ENCODE measurements around the gene PDCD1.
A peak's percentile ranks its signal among the peaks of the same experiment; 100 is the strongest.
"Not testable (repeated sequence)": the region's sequence is repeated elsewhere in the genome, so short reads cannot be mapped to it uniquely, and the experiment has no call there.

The PDCD1 gene

DNA sequence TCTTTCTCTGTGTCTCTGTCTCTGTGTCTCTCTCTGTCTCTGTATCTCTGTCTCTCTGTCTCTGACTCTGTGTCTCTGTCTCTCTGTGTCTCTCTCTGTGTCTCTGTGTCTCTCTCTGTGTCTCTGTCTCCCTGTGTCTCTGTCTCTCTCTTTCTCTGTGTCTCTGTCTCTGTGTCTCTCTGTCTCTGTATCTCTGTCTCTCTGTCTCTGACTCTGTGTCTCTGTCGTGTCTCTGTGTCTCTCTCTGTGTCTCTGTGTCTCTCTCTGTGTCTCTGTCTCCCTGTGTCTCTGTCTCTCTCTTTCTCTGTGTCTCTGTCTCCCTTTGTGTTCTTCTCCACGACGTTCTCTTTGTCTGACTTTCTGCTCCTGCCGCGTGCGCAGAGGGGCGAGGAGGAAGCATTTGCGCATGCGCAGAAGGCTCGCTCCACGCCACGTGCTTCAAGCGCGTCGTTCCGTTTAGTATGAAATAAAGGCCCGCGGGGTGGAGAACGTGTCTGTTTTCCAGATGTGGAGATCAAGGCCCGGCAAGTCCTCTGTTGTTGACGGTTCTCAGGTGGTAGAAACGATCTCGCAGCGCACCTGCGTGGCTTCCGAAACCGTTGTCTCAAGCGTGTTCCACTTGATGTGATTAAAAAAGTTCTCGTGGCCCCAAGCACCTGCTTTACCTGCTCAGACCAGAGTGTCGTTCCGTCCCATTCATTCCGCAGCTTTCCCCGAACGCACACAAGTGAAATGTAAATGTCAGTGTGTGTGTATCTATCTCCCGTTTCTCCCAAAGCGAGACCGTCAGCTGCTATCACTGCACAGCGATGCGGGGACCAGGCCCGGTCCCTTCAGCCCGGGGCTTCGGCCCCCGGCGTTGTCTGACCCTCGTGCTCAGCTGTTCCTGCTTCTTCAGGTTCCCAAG, 34.9 kb downstream of the PDCD1 start:
- DNase-seq = not testable (repeated sequence)

DNA sequence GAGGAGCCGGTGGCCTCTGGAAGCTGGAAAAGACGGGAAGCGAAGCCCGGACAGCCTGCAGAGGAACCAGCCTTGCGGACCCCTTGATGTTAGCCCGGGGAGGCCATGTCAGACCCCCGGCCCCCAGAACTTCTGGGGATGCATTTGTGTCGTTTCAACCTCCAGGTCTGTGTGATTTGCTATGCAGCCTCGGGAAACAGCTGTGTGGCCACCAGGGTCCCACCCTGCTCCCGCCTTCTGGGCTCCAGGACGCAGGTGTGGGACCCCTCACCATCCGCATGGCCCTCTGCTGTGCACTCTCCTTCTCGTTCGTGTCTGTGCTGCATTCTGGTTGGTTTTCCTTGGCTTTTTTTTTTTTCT, 36.5 kb downstream of the PDCD1 start:
- DNase-seq = peak in 1 of 2 donors; percentile 6

DNA sequence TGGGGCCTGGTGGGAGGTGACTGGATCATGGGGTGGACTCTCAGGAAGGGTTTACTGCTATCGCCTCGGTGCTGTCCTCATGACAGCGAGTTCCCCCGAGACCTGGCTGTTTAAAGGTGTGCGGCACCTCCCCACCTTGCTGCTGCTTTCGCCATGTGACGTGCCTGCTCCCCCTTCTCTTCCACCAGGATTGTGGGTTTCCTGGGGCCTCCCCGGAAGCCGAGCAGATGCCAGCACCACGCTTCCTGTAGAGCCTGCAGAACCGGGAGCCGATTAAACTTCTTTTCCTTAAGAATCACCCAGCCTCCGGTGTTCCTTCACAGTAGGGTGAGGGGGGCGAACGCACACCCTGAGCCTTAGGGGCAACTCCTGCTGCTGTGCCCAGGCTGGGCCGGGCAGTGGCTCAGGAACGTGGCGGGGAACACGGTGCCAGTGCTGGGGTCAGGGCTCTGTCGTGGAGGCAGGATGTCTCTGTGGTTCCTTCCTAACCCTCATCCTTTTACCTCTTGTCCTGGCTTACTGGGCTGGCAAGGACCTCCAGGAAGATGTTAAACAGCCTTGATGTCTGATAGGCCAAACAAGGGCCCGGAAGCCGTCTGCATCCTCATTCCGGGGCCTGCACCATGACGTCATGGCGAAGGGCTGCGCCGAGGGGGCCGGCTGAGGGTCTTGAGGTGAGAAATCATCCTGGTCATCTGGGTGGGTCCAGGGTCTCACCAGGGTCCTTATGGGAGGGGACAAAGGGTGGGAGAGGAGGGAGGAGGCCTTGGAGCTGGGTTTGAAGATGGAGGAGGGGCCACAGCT, 37.0 kb downstream of the PDCD1 start:
- DNase-seq = peak in 1 of 2 donors; percentile 11

GRCh38 chr2:241820625-241821384, 37.9 kb downstream of the PDCD1 start:
- DNase-seq = peak in 1 of 2 donors; percentile 13

DNA sequence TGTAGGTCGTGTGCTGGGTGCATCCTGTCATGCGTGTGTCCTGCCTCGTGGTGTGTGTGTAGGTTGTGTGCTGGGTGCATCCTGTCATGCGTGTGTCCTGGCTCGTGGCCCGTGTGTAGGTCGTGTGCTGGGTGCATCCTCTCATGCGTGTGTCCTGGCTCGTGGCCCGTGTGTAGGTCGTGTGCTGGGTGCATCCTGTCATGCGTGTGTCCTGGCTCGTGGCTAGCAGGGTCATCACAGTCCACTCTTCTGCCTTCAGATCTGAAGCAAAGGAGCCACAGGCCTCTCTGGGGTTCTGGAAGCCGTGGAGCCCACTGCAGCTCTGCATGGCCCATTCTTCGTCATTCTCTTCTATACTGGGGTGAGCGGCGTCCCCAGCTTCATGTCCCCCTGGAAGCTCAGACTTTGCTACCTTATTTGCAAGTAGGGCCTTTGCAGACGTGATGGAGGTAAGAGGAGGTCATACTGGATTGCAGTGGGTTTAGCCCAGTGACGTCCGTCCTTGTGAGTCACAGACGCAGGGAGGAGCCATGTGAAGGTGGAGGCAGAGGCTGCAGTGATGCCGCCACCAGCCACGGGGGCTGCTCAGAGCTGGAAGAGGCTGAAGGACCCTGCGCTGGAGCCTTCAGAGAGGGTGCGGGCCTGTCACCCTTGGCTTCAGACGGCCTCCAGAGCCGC, 38.6 kb downstream of the PDCD1 start:
- peak in 1 of 2 donors; percentile 16 for DNase-seq

DNA sequence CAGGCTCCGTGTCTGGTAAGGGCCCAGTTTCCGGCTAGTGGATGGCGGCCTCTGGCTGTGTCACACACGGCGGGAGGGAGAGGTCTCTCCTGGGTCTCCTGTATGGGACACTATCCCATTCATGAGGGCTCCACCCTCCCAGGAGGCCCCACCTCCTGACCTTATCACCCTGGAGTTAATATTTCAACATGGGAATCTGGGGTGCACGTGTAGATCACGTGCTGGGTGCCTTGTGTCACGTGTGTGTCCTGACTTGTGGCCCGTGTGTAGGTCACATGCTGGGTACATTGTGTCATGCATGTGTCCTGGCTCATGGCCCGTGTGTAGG, 39.8 kb downstream of the PDCD1 start:
- DNase-seq = peak in 1 of 2 donors; percentile 13

- peak in 1 of 2 donors; percentile 14 for DNase-seq
Observed at GRCh38 chr2:241818229-241818942, 40.3 kb downstream of the PDCD1 start.

DNA sequence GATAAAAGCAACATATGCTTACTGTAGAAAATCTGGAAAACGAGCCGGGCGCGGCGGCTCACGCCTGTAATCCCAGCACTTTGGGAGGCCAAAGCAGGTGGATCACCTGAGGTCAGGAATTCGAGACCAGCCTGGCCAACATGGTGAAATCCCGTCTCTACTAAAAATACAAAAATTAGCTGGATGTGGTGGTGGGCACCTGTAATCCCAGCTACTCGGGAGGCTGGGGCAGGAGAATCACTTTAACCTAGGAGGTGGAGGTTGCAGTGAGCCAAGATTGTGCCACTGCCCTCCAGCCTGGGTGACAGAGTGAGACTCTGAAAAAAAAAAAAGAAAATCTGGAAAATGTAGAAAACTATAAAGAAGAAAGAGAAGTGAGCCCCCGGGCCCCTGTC, 40.9 kb downstream of the PDCD1 start:
- DNase-seq = not testable (repeated sequence)

DNA sequence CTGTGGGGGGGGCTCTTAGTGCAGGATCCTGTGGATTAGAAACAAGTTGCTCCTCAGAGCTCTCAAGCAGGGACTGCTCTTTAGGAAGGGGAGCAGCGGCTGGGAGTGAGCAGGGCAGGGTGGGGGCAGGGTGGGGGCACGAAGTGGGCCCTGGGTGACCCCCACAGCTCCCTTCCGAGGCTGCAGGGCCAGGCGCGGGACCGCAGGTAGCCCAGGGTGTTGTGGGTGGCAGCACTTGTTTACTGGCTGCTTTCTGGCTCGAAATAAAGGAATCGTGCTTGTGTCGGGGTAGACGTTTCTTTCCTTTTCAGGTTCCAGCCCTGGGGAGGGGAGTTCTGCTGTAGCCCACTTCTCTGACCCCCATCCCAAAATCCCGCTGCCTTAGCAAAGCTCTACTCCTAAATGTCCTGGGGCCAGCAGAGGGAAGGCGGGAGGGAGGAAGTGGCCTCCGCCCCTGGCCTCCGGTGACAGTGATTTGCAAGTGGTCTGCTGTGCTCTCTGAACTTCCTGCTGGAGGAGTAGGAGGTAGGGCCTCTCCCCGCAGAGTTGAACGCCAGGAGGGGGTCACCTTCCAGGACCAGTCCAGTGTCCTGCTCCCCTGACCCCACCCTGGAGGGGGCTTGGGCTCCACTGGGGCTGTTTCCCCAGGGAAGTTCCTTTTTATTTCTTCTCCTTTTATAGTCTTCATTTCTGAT, 41.4 kb downstream of the PDCD1 start:
- DNase-seq = peak in 1 of 2 donors; percentile 21

DNA sequence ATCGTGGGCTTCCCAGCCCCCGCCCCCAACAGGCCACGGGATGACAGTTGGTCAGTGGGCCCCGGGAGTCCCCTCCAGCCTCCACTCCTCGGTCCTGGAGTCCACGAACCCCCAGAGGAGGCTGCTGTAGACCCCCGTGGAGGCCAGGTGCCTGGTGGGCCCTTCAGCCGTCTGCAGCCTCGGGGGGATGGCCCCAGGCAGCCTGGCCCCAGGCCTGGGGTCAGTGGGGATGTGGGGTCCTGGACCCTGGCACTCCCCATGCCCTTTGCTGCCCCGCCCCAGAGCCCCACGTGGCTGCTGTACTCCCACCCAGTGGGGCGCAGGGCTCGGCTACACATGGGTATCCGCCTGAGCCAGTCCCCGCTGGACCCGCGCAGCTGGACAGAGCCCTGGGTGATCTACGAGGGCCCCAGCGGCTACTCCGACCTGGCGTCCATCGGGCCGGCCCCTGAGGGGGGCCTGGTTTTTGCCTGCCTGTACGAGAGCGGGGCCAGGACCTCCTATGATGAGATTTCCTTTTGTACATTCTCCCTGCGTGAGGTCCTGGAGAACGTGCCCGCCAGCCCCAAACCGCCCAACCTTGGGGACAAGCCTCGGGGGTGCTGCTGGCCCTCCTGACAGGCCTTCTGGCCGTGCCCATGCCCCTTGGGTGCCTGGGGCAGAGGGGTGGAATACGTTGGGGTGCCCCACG, 42.1 kb downstream of the PDCD1 start:
- DNase-seq = peak in 1 of 2 donors; percentile 15

DNA sequence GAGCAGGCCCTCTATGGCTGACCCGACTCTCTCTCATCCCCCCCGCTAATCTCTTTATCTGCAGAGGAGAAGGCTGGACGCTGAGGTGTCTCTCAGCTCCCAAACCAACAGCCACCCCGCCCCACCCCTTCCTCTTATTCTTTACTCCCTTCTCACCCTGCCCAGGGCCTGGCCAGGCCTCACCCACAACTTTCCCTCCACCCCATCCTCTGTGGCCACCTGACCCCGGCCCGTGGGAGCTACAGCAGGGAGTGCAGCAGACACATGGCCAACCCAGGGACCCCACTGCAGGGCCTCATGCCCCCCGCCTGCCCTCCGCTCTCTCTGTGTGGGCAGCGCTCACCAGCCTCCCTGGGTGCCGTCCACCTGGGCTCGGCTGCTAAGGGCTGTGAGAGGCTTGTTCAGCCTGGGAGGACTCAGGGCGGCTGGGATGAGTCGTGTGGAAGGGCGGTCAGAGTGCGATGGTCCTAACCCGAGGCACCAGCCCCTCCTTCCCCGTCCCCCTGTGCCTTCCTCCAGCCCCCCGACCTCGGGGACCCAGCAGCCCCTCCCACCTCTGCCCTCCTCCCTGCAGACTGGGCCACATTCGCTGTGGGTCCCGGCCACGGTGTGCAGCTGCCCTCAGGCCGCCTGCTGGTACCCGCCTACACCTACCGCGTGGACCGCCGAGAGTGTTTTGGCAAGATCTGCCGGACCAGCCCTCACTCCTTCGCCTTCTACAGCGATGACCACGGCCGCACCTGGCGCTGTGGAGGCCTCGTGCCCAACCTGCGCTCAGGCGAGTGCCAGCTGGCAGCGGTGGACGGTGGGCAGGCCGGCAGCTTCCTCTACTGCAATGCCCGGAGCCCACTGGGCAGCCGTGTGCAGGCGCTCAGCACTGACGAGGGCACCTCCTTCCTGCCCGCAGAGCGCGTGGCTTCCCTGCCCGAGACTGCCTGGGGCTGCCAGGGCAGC, 42.9 kb downstream of the PDCD1 start:
- no peak for DNase-seq

DNA sequence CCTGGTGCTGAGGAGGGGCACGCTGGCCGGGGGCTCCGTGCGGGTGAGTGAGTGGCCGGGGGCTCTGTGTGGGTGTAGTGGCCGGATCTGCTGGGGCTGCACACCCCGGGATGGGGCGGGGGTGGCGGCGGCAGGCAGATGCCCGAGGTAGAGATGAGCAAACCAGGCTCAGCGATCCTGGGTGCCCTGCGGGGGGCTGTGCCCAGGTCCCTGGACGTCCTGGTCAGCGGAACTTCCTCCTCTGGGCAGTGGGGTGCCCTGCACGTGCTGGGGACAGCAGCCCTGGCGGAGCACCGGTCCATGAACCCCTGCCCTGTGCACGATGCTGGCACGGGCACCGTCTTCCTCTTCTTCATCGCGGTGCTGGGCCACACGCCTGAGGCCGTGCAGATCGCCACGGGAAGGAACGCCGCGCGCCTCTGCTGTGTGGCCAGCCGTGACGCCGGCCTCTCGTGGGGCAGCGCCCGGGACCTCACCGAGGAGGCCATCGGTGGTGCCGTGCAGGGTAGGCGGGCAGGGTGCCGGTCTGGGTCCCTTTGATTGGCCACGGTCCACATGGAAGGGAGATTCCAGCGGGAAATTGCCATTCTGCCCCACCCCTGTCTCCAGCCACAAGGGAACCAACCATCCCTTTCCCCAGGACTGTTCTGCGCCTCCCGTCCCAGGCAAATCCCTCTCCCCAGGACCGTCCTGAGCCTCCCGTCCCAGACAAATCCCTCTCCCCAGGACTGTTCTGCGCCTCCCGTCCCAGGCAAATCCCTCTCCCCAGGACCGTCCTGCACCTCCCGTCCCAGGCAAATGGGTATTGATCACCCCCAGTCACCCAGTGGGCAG, 43.8 kb downstream of the PDCD1 start:
- DNase-seq = no peak

GRCh38 chr2:241814393-241814642, 44.4 kb downstream of the PDCD1 start:
- DNase-seq = no peak

DNA sequence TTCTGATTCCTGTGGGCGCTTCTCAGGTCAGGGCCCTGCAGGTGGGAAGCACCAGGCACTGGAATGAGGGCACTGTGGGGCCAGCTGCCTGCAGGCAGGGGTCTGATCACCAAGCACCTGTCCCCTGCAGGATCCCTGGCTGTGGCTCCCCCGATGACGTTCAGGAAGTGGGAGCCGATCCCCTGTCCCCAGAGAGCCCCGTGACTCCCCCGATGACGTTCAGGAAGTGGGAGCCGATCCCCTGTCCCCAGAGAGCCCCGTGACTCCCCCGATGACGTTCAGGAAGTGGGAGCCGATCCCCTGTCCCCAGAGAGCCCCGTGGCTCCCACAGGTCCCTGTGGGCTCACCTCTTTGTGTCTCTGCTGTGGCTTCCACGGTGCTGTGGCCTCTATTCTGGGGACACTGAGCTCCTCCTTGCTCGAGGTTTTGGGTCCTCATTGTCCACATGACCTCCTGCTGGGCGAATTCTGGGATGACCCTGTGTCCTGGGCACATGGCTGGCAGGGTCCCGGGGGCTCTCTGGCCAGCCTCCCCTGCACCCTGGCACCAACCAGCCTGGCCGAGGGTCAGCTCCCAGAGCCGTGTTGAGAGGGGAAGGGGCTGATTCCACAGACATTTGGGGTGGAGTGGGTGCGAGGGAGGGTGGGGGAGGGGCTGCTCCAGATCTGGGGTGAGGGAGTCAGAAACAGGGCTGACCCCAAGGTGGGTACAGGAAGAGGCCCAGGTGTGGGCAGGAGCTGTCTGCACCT, 44.9 kb downstream of the PDCD1 start:
- DNase-seq = no peak

GRCh38 chr2:241812730-241813643, 45.7 kb downstream of the PDCD1 start:
- DNase-seq = no peak

- no peak for DNase-seq
Observed at GRCh38 chr2:241811952-241812729, 46.6 kb downstream of the PDCD1 start.
